Lower leg skin (tissue), 4 donors: Measurements from ENCODE around the gene PTPRC. TPM values are rescaled to one million over a fixed set of nuclear protein-coding genes. Genes with fewer than 3 reads are reported as not detected.

ENCODE experiments used
- DNase-seq, 2 donors: peaks; one replicate each; pipeline ENCODE4 v3.0.0-alpha.2; 2019; ENCODE audit warnings: low spot score in 2 of 2
- H3K4me3 ChIP-seq: fragments of 200-600 bp; sonication (generic); 2 replicates; pipeline ENCODE4 v1.5.1; 2017; ENCODE audit warnings: mild to moderate bottlenecking, low read depth; ENCODE audit not compliant: poor library complexity, severe bottlenecking
- POLR2A ChIP-seq, 2 donors: fragments of 450-650 bp; IDR thresholded peaks; one replicate each; pipeline ENCODE4 v1.6.1; 2016 to 2017; ENCODE audit warnings: antibody characterized with exemption in 2 of 2, mild to moderate bottlenecking in 1 of 2, moderate library complexity in 1 of 2
- WGBS, 2 donors: methylation state at CpG; one replicate each; pipeline ENCODE4 v1.1.5; 2018; 5-methylcytosine and 5-hydroxymethylcytosine counted together
- intact Hi-C: fragments of 100-400 bp; cut with DNase I; formaldehyde crosslinking; loops from one replicate; pipeline ENCODE4 v1.15.0; 2023; ENCODE audit warnings: low total_unique reads
- total RNA-seq, 4 donors: library from RNA; depleted of rRNA; stranded (reverse); fragments of >200 nt; gene quantifications; one replicate each; pipeline ENCODE4 v1.1.0, GENCODE V29; 2016
- TF ChIP-seq, protein P1 (sequence below), 3 donors: fragments of 450-650 bp; IDR thresholded peaks; one replicate each; pipeline ENCODE4 v1.5.1; 2016; ENCODE audit warnings: antibody characterized with exemption in 3 of 3, mild to moderate bottlenecking in 3 of 3, moderate library complexity in 2 of 3

Gene PTPRC
- total RNA-seq, 4 donors from 2014 or later, result 4.0 to 8.3 (median 4.7) TPM

DNA sequence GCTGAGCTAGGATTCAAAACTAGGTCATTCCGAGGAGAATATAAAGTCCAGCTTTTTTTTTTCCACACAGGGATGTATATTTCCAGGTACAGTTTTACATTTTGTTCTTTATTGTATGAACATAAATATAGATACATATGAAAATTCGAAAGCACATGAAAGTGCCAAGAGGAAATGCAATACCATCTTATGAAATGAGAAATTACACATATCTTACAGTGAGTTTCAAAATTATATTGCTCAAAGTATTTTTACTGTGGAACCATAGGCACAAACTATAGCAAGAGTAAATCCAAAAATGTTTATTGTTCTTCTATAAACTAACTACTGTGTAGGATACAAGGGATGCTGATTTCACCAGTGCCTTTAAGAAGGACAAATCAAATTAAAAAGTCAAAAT lies 39.0 kb downstream of the PTPRC start:
- DNase-seq, result no peak
- TF ChIP-seq, protein P1, sequence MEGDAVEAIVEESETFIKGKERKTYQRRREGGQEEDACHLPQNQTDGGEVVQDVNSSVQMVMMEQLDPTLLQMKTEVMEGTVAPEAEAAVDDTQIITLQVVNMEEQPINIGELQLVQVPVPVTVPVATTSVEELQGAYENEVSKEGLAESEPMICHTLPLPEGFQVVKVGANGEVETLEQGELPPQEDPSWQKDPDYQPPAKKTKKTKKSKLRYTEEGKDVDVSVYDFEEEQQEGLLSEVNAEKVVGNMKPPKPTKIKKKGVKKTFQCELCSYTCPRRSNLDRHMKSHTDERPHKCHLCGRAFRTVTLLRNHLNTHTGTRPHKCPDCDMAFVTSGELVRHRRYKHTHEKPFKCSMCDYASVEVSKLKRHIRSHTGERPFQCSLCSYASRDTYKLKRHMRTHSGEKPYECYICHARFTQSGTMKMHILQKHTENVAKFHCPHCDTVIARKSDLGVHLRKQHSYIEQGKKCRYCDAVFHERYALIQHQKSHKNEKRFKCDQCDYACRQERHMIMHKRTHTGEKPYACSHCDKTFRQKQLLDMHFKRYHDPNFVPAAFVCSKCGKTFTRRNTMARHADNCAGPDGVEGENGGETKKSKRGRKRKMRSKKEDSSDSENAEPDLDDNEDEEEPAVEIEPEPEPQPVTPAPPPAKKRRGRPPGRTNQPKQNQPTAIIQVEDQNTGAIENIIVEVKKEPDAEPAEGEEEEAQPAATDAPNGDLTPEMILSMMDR (IDR thresholded peaks at IDR 0.05), result no peak
- TF ChIP-seq POLR2A (IDR thresholded peaks at IDR 0.05), result no peak
- H3K4me3 ChIP-seq, result no peak overlapping the region
- WGBS, 2 donors, result 76 to 80% methylated on average over 2 of the region's 2 CpGs
- intact Hi-C loops, result no loop called here

DNA sequence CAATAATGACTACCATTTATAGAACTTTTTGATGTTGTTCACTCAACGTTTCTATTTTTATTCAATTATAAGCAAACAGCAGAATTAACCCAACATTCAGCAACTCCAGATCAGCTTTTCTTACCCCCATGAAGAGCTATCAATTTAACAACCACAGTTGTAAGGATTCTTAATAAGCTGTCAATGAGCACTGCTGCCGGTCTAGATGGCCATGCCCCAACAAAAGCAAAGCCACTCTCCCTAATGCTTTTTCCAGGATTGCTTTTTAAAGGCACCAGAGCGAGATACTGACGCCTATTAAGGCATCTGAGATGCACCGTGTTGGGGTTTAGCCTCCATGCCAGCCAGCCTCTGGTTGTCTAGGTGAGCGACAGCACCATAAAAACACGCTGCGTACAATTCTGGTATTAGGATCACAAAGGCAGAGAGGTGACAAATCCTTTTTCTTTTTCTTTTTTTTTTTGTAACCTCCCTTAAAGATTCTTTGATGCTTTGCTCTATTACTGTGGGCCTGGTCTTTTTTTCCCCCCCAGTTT lies 39.5 kb downstream of the PTPRC start:
- intact Hi-C loops, result no loop called here
- WGBS, 2 donors, result 75 to 81% methylated on average over 8 of the region's 8 CpGs
- no peak for DNase-seq
- H3K4me3 ChIP-seq, result no peak overlapping the region
- TF ChIP-seq POLR2A (IDR thresholded peaks at IDR 0.05), result no peak
- TF ChIP-seq, protein P1 (IDR thresholded peaks at IDR 0.05), result no peak

DNA sequence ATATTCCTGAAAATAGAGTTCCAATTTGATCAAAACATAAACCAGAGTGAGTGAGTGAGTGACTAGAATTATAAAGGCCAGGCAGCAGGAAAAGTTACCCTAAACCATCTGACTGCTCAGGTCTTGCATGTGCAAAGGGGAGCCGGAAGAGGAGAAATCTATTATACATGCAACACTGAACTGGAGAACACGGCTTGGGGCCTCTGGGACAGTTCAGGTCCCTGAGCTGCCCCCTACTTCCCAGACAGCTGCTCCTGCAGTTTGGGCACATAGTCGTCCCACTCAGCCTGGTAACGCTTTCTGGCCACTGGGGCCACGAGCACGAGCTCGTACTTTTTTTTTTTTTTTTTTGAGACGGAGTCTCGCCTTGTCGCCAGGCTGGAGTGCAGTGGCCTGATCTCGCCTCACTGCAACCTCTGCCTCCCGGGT lies 40.1 kb downstream of the PTPRC start:
- intact Hi-C loops, result no loop called here
- DNase-seq, result no peak
- no peak overlapping the region for H3K4me3 ChIP-seq
- no peak for TF ChIP-seq POLR2A (IDR thresholded peaks at IDR 0.05)
- TF ChIP-seq, protein P1 (IDR thresholded peaks at IDR 0.05), result no peak
- WGBS, 2 donors, result 90 to 96% methylated on average over 12 of the region's 12 CpGs

DNA sequence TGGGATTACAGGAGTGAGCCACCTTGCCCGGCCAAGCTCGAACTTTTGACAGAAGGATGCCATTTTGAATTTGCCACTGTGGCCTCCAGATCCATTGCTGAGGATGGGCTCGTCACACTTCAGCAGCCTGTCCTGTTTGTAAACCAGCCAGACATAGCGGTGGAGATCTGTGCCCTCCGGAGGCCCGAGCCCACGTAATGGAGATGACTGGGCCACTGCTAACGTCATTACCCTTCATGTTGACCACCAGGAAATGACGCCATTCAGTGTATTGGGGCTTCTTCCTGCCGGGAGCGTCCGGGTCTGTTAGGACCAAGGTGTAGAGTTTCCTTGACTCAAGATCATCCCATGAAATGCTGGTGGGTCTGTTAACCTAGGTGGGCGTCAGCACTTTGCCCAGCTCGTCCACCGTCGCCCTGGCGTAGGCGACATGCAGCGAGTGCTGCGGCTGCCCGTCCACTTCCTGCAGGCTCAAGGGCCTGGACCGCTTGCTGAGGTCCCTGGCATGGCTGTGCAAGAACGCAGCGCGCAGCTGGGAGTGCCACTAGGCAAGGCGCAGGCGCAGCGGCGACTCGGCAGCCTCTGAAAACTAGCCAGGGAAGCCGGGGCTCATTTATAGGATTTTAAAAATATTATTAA lies 40.8 kb downstream of the PTPRC start:
- H3K4me3 ChIP-seq, result no peak overlapping the region
- TF ChIP-seq, protein P1 (IDR thresholded peaks at IDR 0.05), result no peak
- DNase-seq, result no peak
- WGBS, 2 donors, result 88 to 98% methylated on average over 31 of the region's 31 CpGs
- intact Hi-C loops, result no loop called here

DNA sequence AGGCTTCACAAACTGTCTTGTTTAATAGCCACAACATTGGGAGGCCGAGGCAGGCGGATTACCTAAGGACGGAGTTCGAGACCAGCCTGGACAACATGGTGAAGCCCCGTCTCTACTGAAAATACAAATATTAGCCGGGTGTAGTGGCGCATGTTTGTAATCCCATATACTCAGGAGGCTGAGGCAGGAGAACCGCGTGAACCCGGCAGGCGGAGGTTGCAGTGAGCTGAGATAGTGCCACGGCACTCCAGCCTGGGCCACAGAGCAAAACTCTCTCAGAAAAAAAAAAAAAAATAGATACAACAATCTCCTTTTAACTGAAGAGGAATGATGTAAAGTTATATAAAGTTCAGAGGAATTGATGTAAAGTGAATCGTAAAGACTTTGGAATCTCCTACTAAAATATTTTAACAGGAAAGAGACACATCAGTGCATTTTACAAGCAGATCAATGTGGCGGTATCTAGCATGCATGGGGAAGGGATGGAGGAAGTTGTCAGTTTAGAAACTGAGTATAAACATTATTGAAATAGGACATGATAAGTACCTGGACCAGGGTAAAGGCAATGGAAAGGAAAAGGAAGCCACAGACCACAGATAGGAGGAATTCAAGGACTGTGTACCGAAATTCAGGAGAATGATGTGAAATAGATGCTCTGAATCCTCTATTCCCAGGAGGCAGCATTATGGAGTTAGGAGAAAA lies 41.5 kb downstream of the PTPRC start:
- DNase-seq, result no peak
- 81 to 91% methylated on average over 15 of the region's 15 CpGs for WGBS, 2 donors
- intact Hi-C loops, result no loop called here
- no peak overlapping the region for H3K4me3 ChIP-seq
- no peak for TF ChIP-seq POLR2A (IDR thresholded peaks at IDR 0.05)

DNA sequence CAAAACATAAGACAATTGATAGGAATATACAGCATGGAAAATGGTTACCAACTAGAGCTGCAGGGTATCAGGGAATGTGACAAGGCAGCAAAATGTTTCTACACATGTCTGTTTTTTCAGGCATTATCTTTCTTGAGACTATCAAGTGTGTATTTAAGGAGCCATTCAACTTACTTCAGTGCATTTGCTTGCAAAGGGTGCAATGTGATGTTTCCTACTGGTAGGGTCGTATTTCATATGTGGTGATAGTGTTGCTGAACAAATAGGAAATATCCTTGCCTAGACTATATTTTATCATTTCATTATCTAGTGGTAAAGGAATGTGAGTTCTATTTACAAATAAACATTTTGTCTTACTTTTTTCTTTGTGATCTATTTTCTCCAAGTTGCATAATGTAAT lies 42.4 kb downstream of the PTPRC start:
- 47 to 50% methylated on average over 1 of the region's 1 CpG for WGBS, 2 donors
- no peak for DNase-seq
- H3K4me3 ChIP-seq, result no peak overlapping the region
- TF ChIP-seq, protein P1 (IDR thresholded peaks at IDR 0.05), result no peak
- TF ChIP-seq POLR2A (IDR thresholded peaks at IDR 0.05), result no peak
- intact Hi-C loops, result no loop called here
